Measurements from ENCODE around the gene MMP7.

GRCh38 chr11:102517670-102518069 is 12.9 kb downstream of the MMP7 start:
- TF ChIP-seq, protein P1, sequence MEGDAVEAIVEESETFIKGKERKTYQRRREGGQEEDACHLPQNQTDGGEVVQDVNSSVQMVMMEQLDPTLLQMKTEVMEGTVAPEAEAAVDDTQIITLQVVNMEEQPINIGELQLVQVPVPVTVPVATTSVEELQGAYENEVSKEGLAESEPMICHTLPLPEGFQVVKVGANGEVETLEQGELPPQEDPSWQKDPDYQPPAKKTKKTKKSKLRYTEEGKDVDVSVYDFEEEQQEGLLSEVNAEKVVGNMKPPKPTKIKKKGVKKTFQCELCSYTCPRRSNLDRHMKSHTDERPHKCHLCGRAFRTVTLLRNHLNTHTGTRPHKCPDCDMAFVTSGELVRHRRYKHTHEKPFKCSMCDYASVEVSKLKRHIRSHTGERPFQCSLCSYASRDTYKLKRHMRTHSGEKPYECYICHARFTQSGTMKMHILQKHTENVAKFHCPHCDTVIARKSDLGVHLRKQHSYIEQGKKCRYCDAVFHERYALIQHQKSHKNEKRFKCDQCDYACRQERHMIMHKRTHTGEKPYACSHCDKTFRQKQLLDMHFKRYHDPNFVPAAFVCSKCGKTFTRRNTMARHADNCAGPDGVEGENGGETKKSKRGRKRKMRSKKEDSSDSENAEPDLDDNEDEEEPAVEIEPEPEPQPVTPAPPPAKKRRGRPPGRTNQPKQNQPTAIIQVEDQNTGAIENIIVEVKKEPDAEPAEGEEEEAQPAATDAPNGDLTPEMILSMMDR (IDR thresholded peaks at IDR 0.05) = no peak
- TF ChIP-seq POLR2A (IDR thresholded peaks at IDR 0.05) (no peak), EP300 (IDR thresholded peaks at IDR 0.05) (no peak)
